Loucy (cell line): ENCODE data around the gene RPS6KA5.
A peak's percentile ranks its signal among the peaks of the same experiment; 100 is the strongest.

Source experiments
- H2AFZ ChIP-seq: fragments of 200-600 bp; sonication (generic); 2 replicates; pipeline ENCODE4 v1.6.0; 2016; ENCODE audit warnings: antibody characterized with exemption, mild to moderate bottlenecking, low read length, moderate library complexity
- H3F3A ChIP-seq: fragments of 200-600 bp; 2 replicates; pipeline ENCODE4 v1.6.0; 2016; ENCODE audit warnings: antibody characterized with exemption, low read depth, mild to moderate bottlenecking
- H3K27me3 ChIP-seq: fragments of 200-600 bp; sonication (generic); 2 replicates; pipeline ENCODE4 v1.6.1; 2014; ENCODE audit warnings: low read length, mild to moderate bottlenecking; ENCODE audit not compliant: insufficient read depth, poor library complexity, severe bottlenecking
- H3K36me3 ChIP-seq: fragments of 200-600 bp; sonication (generic); 2 replicates; pipeline ENCODE4 v1.6.1; 2016; ENCODE audit warnings: low read length; ENCODE audit not compliant: insufficient read depth
- H3K4me1 ChIP-seq: fragments of 200-600 bp; sonication (generic); 2 replicates; pipeline ENCODE4 v1.5.1; 2014; ENCODE audit warnings: low read length, mild to moderate bottlenecking; ENCODE audit not compliant: insufficient read depth, poor library complexity, severe bottlenecking
- H3K4me2 ChIP-seq: fragments of 200-600 bp; sonication (generic); 2 replicates; pipeline ENCODE4 v1.6.0; 2014; ENCODE audit warnings: antibody characterized with exemption, low read length, low read depth, mild to moderate bottlenecking; ENCODE audit not compliant: poor library complexity, severe bottlenecking
- H3K4me3 ChIP-seq: fragments of 200-600 bp; sonication (generic); 2 replicates; pipeline ENCODE4 v1.5.1; 2014; ENCODE audit warnings: low read length, mild to moderate bottlenecking, mixed read lengths; ENCODE audit not compliant: poor library complexity, severe bottlenecking
- H3K79me2 ChIP-seq: fragments of 200-600 bp; sonication (generic); 2 replicates; pipeline ENCODE4 v1.6.1; 2014; ENCODE audit warnings: low read length; ENCODE audit not compliant: insufficient read depth
- H3K9ac ChIP-seq: fragments of 200-600 bp; sonication (generic); 2 replicates; pipeline ENCODE4 v1.6.0; 2014; ENCODE audit warnings: mild to moderate bottlenecking, low read depth, low read length, moderate library complexity; ENCODE audit not compliant: poor library complexity, severe bottlenecking
- H3K9me2 ChIP-seq: fragments of 200-600 bp; sonication (generic); replicated peaks from 2 replicates; pipeline ENCODE4 v1.6.1; 2016; ENCODE audit warnings: low read depth, low read length, mixed read lengths
- H3K9me3 ChIP-seq: fragments of 200-600 bp; sonication (generic); 2 replicates; pipeline ENCODE4 v1.6.1; 2014; ENCODE audit warnings: mild to moderate bottlenecking, antibody characterized with exemption, low read length, low read depth; ENCODE audit not compliant: insufficient read depth
- H4K20me1 ChIP-seq: fragments of 200-600 bp; sonication (generic); 2 replicates; pipeline ENCODE4 v1.6.0; 2014; ENCODE audit warnings: antibody characterized with exemption, low read length, mild to moderate bottlenecking; ENCODE audit not compliant: insufficient read depth, poor library complexity, severe bottlenecking
- EZH2phosphoT487 ChIP-seq: fragments of 200-600 bp; IDR thresholded peaks from 2 replicates; pipeline ENCODE4 v1.6.1; 2018; ENCODE audit warnings: antibody characterized with exemption, mild to moderate bottlenecking, moderate library complexity, borderline replicate concordance
- TF ChIP-seq, protein P1 (sequence below): fragments of 200-600 bp; sonication (generic); conservative IDR thresholded peaks from 2 replicates; pipeline ENCODE4 v1.5.1; 2014; ENCODE audit warnings: mild to moderate bottlenecking, antibody characterized with exemption, low read length

RPS6KA5 gene

DNA sequence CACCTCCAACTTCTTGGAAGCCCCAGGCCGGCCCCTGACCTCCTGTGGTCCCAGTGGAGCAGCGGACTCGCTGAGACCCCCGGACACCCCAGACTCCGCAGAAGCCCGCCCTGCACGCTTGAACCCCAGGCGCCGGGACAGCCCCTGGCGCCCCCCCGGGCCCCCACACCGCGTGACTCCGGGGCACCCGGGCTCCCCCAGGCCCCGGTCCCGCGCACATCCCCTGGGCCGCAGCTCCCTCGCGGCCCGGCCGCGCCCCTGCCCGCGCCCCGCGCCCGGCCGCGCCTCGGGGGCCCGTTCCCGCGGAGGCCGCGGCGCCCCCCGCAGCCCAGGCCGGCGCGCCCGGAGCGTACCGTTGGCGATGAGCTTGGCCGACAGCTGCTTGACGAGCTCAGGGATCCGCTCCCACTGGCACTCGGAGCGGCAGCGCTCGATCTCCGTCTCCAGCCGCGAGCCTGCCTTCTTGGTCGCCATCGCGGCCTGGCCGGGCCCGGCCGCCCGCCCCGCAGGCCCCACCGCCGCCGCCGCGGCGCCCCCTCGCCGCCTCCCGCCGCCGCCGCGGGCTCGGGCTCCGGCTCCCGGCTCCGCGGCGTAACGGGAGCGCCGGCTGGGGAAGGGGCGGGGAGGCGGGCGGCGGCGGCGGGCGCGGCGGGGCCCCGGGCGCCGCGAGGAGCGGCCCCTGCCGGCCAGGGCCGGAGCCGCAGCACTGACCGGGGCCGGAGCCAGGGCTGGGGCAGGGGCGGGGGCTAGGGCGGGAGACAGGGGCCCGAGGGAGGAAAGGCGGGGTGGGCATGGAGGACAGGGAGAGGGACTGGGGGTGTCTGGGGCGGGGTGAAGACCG, 244.4 kb downstream of the RPS6KA5 start, which contains the start of gene TTC7B:
Gene TTC7B, minus strand, starts transcription at position 609 of the 841 bp plus-strand sequence. Its CDS starts 135 bp downstream, at position 474.
- no peaks in the 10 kb centered on the region for H3K36me3 ChIP-seq
- H4K20me1 ChIP-seq, result no peaks in the 10 kb centered on the region
- no peaks in the 10 kb centered on the region for H3K27me3 ChIP-seq
- H3K4me3 ChIP-seq, result peak within 1 kb of the TSS; percentile 84
- H3K9ac ChIP-seq, result peak within 1 kb of the TSS; percentile 77
- H3F3A ChIP-seq, result no peaks in the 10 kb centered on the region
- H2AFZ ChIP-seq, result no peak within 1 kb of the TSS
- H3K79me2 ChIP-seq, result peaks cover 47% of the 10 kb centered on the region
- peak within 1 kb of the TSS; percentile 87 for H3K4me2 ChIP-seq
- H3K4me1 ChIP-seq, result peaks cover 49% of the 10 kb centered on the region
- H3K9me3 ChIP-seq, result no peaks in the 10 kb centered on the region
- no peaks in the 10 kb centered on the region for H3K9me2 ChIP-seq
- TF ChIP-seq EZH2phosphoT487, result no peak
- TF ChIP-seq, protein P1, sequence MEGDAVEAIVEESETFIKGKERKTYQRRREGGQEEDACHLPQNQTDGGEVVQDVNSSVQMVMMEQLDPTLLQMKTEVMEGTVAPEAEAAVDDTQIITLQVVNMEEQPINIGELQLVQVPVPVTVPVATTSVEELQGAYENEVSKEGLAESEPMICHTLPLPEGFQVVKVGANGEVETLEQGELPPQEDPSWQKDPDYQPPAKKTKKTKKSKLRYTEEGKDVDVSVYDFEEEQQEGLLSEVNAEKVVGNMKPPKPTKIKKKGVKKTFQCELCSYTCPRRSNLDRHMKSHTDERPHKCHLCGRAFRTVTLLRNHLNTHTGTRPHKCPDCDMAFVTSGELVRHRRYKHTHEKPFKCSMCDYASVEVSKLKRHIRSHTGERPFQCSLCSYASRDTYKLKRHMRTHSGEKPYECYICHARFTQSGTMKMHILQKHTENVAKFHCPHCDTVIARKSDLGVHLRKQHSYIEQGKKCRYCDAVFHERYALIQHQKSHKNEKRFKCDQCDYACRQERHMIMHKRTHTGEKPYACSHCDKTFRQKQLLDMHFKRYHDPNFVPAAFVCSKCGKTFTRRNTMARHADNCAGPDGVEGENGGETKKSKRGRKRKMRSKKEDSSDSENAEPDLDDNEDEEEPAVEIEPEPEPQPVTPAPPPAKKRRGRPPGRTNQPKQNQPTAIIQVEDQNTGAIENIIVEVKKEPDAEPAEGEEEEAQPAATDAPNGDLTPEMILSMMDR, result 0 out of 2 replicates have a peak, but pooled peaks have one; percentile 18

DNA sequence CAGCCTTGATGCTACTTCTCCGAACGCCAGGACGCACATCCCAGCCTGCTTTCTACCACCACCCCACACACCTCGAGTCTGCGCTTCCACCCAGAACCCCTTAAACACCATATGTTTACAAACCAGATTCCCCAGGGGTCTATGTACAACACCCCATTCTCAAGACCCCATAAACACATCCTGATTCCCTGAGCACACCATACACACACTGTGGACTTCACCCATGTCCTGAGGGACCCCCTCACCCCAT, 244.9 kb downstream of the RPS6KA5 start:
- Histone ChIP-seq H3F3A (no peaks in the 10 kb centered on the region), H3K27me3 (no peaks in the 10 kb centered on the region), H4K20me1 (no peaks in the 10 kb centered on the region), H3K9me3 (no peaks in the 10 kb centered on the region), H3K4me1 (peaks cover 49% of the 10 kb centered on the region), H3K9me2 (no peaks in the 10 kb centered on the region), H2AFZ (no peak overlapping the region), H3K79me2 (peaks cover 53% of the 10 kb centered on the region), H3K9ac (peak overlapping the region; percentile 77), H3K4me3 (peak overlapping the region; percentile 84), H3K4me2 (peak overlapping the region; percentile 87), H3K36me3 (no peaks in the 10 kb centered on the region)
- TF ChIP-seq, protein P1, result no peak
- no peak for TF ChIP-seq EZH2phosphoT487

DNA sequence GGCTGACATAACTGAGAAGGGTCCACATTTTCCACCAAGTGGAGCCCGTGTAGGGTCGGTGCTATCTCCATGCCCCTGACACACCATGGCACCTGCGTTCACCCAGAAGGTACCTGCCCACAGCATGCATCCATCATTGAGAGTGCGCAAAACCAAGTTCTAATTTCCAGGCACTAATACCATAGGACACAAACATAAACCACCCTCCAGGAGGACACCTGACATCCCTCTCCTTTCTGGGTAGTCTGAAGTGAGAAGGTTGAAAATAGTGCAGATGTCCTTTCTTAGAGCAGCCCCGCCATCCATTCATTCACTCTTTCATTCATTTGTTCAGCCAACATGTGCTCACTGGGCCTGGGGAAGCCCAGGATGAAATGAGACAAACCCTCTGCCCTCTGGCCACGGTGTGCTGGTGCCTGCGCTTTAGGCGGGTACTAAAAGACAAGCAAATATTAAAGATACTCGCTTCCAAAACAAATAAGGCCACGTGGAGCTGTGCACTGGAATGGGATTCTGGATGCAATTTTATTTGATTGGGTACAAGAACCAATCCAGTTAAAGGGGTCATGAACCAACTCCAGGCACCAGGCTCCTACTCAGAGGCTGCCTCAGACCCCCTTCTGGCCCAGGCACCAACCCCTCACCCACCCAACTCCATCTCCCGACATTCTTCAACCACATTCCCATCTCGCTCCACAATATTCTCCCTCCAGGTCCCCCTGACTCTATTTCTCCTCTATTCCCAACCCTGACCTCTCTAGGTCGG, 245.5 kb downstream of the RPS6KA5 start:
- Histone ChIP-seq H3K9ac (peak overlapping the region; percentile 77), H3K9me3 (no peaks in the 10 kb centered on the region), H4K20me1 (no peaks in the 10 kb centered on the region), H3K36me3 (no peaks in the 10 kb centered on the region), H3K4me1 (peaks cover 54% of the 10 kb centered on the region), H3K9me2 (no peaks in the 10 kb centered on the region), H3F3A (no peaks in the 10 kb centered on the region), H3K4me3 (peak overlapping the region; percentile 84), H3K27me3 (no peaks in the 10 kb centered on the region), H2AFZ (no peak overlapping the region), H3K4me2 (peak overlapping the region; percentile 87), H3K79me2 (peaks cover 58% of the 10 kb centered on the region)
- TF ChIP-seq, protein P1, result no peak
- TF ChIP-seq EZH2phosphoT487, result no peak
